Stimulated activated CD8-positive, alpha-beta memory T cell treated with anti-CD3 and anti-CD28 coated beads, Interleukin-4, amount 100 ng/mL, for 4 hours (primary cell): ENCODE results near the gene PTPRJ.

Source experiments
- DNase-seq, 2 donors: peaks; one replicate each; pipeline ENCODE4 v3.0.0-alpha.2; 2020; ENCODE audit warnings: low read depth in 2 of 2, low spot score in 1 of 2

The PTPRJ gene

GRCh38 chr11:48216510-48216909, 236.2 kb downstream of the PTPRJ start, which contains the start of gene OR4B1:
Gene OR4B1, plus strand, starts transcription at chr11:48216810. Its CDS starts 0 bp downstream, at chr11:48216810.
- DNase-seq, result no peak
